Mucosa of rectum (tissue), 2 donors: ENCODE measurements around the gene ALDH1A1.

Experiments
- H3K27ac ChIP-seq, 2 donors: one replicate each; pipeline ENCODE4 v1.7.0; 2013; ENCODE audit warnings: inconsistent platforms in 2 of 2, low read depth in 2 of 2, low read length in 2 of 2
- H3K27me3 ChIP-seq, 2 donors: one replicate each; pipeline ENCODE4 v1.7.0; 2013; ENCODE audit warnings: low read length in 2 of 2; ENCODE audit not compliant: control insufficient read depth in 2 of 2, insufficient read depth in 2 of 2
- H3K36me3 ChIP-seq, 2 donors: one replicate each; pipeline ENCODE4 v1.7.0; 2013; ENCODE audit warnings: low read length in 2 of 2; ENCODE audit not compliant: control insufficient read depth in 2 of 2, insufficient read depth in 2 of 2
- H3K4me1 ChIP-seq, 2 donors: one replicate each; pipeline ENCODE4 v1.7.0; 2013; ENCODE audit warnings: low read length in 2 of 2, mild to moderate bottlenecking in 1 of 2; ENCODE audit not compliant: control insufficient read depth in 2 of 2, insufficient read depth in 2 of 2
- H3K4me3 ChIP-seq, 2 donors: one replicate each; pipeline ENCODE4 v1.7.0; 2013; ENCODE audit warnings: low read length in 2 of 2
- H3K9ac ChIP-seq, 2 donors: one replicate each; pipeline ENCODE4 v1.7.0; 2013; ENCODE audit warnings: low read length in 2 of 2, low read depth in 1 of 2, mild to moderate bottlenecking in 1 of 2
- H3K9me3 ChIP-seq, 2 donors: one replicate each; pipeline ENCODE4 v1.7.0; 2013; ENCODE audit warnings: low read length in 2 of 2; ENCODE audit not compliant: control insufficient read depth in 2 of 2
- donor health status: healthy.
- donor health status: Normal muscosa, but diverticular disease.

Gene ALDH1A1

DNA sequence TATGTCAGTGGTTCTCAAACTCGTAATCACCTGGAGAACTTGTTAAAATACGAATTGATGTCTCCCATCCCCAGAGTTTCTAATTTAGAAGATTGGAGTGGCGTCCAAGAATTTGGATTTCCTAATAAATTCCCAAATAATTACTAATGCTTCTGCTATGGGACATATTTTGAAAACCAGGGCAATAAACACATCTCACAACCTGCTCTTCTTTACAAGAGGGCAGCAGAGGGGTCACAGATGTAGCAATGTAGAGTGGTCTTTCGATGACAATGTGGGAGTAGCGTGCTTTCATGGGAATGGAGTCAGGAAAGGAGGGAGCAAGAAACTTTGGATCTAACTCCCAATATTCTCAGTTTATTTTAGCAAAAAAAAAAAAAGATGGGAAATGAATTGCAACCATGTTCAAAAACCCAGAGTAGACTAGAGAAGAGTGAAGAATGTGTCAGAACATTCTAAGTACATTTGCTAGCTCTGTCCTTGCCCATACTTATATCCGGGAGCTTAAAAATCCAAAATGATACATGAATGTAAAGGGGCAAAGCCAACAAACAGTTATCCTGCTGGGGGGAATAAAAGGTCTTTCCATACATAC, 33.8 kb upstream of the ALDH1A1 start:
- Histone ChIP-seq H3K4me3 (no peak overlapping the region), H3K27ac (no peak overlapping the region), H3K27me3 (no peaks in the 10 kb centered on the region), H3K36me3 (no peaks in the 10 kb centered on the region), H3K9ac (no peak overlapping the region), H3K9me3 (no peaks in the 10 kb centered on the region), H3K4me1 (peaks cover 3 to 21% of the 10 kb centered on the region in 2 donors)

GRCh38 chr9:72985746-72986145, 32.9 kb upstream of the ALDH1A1 start:
- Histone ChIP-seq H3K9me3 (no peaks in the 10 kb centered on the region), H3K36me3 (no peaks in the 10 kb centered on the region), H3K27me3 (no peaks in the 10 kb centered on the region), H3K4me3 (no peak overlapping the region), H3K27ac (no peak overlapping the region), H3K4me1 (peaks cover 3 to 21% of the 10 kb centered on the region in 2 donors), H3K9ac (no peak overlapping the region)

- Histone ChIP-seq H3K4me3 (no peak overlapping the region), H3K27ac (no peak overlapping the region), H3K9ac (no peak overlapping the region), H3K4me1 (peaks cover 3 to 21% of the 10 kb centered on the region in 2 donors), H3K27me3 (no peaks in the 10 kb centered on the region), H3K36me3 (no peaks in the 10 kb centered on the region), H3K9me3 (no peaks in the 10 kb centered on the region)
Observed at GRCh38 chr9:72984991-72985390, 32.1 kb upstream of the ALDH1A1 start.

- H3K9me3 ChIP-seq = no peaks in the 10 kb centered on the region
- H3K27ac ChIP-seq = no peak overlapping the region
- H3K4me1 ChIP-seq = peaks cover 3 to 21% of the 10 kb centered on the region in 2 donors
- no peaks in the 10 kb centered on the region for H3K36me3 ChIP-seq
- H3K9ac ChIP-seq = no peak overlapping the region
- H3K4me3 ChIP-seq = no peak overlapping the region
- no peaks in the 10 kb centered on the region for H3K27me3 ChIP-seq
Observed at GRCh38 chr9:72984226-72984947, 31.5 kb upstream of the ALDH1A1 start.

GRCh38 chr9:72983512-72984225, 30.8 kb upstream of the ALDH1A1 start:
- Histone ChIP-seq H3K27me3 (no peaks in the 10 kb centered on the region), H3K4me1 (peaks cover 3 to 21% of the 10 kb centered on the region in 2 donors), H3K9me3 (no peaks in the 10 kb centered on the region), H3K9ac (no peak overlapping the region), H3K27ac (no peak overlapping the region), H3K36me3 (no peaks in the 10 kb centered on the region), H3K4me3 (no peak overlapping the region)

GRCh38 chr9:72983056-72983455, 30.2 kb upstream of the ALDH1A1 start:
- Histone ChIP-seq H3K9ac (no peak overlapping the region), H3K27me3 (no peaks in the 10 kb centered on the region), H3K27ac (no peak overlapping the region), H3K4me1 (peaks cover 3 to 21% of the 10 kb centered on the region in 2 donors), H3K36me3 (no peaks in the 10 kb centered on the region), H3K4me3 (no peak overlapping the region), H3K9me3 (no peaks in the 10 kb centered on the region)

DNA sequence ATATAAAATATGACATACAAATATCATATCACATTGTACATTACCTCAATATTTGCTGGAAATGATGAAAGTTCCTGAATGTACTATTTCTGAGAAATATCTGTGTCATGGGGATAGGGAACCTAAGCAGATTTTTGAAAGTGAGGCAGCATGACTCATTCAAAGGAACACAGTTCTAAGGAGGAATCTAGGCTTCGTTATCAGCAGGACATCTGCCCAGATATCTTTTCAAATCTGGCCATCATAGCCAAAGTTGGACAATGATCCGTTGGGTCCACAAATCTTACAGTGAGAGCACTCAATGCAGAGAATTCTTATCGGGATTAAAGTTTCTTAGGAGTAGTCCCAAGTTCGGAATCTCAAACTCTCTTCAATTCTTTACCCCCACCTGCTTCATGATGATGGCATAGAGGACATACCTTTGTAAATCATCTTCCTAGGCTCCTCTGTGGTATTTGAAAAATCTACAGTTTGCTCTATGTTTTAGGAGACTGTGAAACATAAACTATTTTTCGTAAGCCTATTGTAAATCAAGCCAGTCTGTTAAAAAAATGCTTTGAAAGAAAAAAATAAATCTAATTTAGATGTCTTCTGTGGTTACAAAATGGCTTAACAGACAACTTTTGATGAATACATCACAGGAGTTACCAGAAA, 29.4 kb upstream of the ALDH1A1 start:
- Histone ChIP-seq H3K27me3 (no peaks in the 10 kb centered on the region), H3K36me3 (no peaks in the 10 kb centered on the region), H3K27ac (no peak overlapping the region), H3K4me1 (peaks cover 3 to 21% of the 10 kb centered on the region in 2 donors), H3K4me3 (no peak overlapping the region), H3K9me3 (no peaks in the 10 kb centered on the region), H3K9ac (no peak overlapping the region)

DNA sequence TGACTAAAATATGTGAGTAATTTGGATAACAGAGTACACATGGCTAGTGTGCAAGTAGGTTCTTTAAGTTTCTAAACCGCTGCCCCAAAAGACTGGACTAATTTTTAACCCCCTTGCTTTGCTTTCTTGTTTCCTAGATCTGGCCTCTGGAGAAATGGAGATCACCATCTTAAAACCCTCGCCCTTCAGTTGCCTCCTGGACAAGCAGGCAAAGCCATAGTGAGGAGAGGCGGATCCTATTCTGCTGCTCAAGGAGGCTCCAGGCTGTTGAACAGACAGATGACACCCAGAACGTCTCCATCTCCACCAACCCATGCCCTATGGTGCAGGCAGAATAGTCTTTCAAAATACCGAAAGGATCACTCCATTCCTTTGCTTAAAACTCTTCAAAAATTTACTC, 28.6 kb upstream of the ALDH1A1 start:
- Histone ChIP-seq H3K4me3 (no peak overlapping the region), H3K27ac (no peak overlapping the region), H3K27me3 (no peaks in the 10 kb centered on the region), H3K36me3 (no peaks in the 10 kb centered on the region), H3K4me1 (peaks cover 3 to 21% of the 10 kb centered on the region in 2 donors), H3K9me3 (no peaks in the 10 kb centered on the region), H3K9ac (no peak overlapping the region)

DNA sequence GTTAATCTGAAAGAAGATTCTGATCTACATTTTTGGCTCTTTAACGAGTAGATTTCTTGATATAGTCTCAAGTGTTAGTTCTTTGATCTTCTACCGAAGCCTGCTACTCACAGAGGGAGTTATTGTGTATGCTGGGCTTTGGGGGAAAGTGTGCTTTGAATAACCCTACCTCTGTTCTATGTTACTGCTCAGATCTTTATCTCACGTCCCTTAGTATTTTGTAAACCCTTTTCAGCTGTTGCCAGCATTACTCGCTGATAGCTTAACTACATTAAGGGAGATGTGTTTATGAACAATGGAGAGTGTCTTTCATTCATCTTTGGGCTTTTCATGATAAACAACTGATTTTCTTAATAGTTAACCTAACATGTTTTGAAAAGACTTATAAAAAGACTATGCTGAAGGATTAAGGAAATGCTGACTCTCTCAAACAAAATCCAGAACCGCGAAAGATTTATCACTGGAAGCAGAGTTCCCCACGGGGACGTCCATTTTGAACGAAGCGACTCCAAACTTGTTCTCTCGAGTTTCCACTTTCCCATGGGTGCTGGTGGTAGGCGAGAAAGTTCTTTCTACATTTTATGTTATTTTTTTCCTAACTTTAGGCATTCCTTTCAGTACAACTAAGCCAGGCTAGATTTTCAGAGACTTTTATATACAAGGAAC, 27.9 kb upstream of the ALDH1A1 start:
- Histone ChIP-seq H3K27me3 (no peaks in the 10 kb centered on the region), H3K4me3 (no peak overlapping the region), H3K27ac (no peak overlapping the region), H3K9me3 (no peaks in the 10 kb centered on the region), H3K9ac (no peak overlapping the region), H3K36me3 (no peaks in the 10 kb centered on the region), H3K4me1 (peaks cover 3 to 18% of the 10 kb centered on the region in 2 donors)
